B cell (primary cell): ENCODE results near the gene OST4.

Source experiments
- CTCF ChIP-seq: fragments of 200-600 bp; IDR thresholded peaks from one replicate; pipeline ENCODE4 v1.8.0; 2022; ENCODE audit warnings: antibody characterized with exemption, mild to moderate bottlenecking
- EZH2 ChIP-seq: IDR thresholded peaks from 2 replicates; pipeline ENCODE4 v1.6.1; 2012; ENCODE audit warnings: borderline replicate concordance, low read depth, mild to moderate bottlenecking, moderate library complexity, low read length; ENCODE audit not compliant: insufficient read depth, poor library complexity, severe bottlenecking

GRCh38 chr2:27085062-27085672, 13.7 kb upstream of the OST4 start:
- no peak for TF ChIP-seq CTCF
- TF ChIP-seq EZH2: no peak
